ENCODE measurements around the gene CTNNBL1. TPM values are rescaled to one million over a fixed set of nuclear protein-coding genes. Genes with fewer than 3 reads are reported as not detected.

Gene CTNNBL1
- total RNA-seq, 1 donor from 2014 or later: 32.4 TPM

DNA sequence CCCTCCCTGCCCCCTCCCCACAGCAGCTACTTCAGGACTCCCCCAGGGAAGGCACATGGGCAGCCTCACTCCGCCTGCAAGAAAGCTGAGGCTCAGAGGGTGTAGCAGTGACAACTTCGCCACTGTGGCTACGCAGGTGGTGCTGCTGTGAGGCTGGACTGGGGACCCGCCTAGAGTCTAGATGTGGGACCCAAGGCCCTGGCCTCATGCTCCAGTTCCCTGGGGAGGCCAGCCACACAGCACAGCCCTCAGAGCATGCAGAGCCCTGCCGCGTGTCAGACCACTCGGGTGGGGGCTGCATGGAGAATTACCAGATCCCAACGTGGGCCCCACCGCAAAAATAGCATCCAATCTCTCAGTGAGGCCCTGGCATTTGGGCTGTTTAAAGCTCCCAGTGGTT is 178.3 kb downstream of the CTNNBL1 start:
- no peak for DNase-seq (ENCODE audit: extremely low read depth, low read depth, low spot score)

DNA sequence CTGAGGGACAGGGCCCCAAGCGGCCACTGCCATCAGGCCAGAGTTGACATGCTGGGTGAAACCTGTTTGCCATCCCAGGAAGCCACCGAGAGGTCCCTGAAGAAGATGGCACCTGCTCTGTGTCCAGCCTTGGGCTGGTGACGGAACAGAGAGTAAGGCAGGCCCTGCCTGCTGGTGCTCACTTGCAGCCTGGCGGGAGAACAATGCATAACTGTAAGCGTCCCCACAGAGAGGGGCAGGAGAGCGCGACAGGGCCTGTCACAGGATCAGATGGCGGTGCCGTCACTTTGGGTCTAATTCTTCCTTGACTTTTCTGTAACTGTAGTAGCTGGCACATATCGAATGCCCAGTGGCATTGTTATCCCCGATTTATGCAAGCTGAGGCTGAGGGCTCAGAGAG is 180.1 kb downstream of the CTNNBL1 start:
- DNase-seq (ENCODE audit: extremely low read depth, low read depth, low spot score): no peak

DNA sequence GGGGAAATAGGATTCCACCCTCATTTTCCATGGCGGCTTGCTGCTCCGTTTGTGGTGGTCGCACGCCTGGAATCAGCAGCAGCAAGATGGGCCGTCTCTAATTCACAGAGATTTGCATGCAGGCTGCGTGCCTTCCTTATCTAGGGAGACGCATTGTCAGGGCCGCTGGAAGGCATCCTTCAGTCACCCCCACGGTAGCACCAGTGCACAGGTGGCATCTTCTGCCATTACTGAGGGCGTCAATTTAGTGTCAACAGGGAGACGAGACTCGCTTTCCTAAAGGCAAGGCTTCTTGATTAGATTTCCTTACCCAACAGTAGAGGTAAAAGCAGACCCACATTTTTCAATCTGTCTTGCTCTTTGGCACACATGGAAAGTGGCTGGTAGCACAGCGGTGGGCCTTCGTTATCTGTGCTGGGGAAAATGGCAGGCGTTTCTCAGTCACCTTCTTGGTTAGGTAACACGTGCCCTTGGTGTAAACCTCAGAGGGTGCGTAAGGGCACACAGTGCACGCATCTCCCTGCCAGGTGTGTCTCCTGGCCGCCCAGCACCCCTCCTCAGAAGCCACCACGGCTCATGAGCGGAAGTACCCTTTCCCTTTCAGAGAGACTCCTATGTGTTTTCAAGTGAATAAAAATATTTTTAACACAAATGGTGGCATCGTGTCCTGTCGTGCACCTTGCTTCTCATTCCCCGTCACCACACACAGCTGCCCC is 181.8 kb downstream of the CTNNBL1 start:
- no peak for DNase-seq (ENCODE audit: extremely low read depth, low read depth, low spot score)

DNA sequence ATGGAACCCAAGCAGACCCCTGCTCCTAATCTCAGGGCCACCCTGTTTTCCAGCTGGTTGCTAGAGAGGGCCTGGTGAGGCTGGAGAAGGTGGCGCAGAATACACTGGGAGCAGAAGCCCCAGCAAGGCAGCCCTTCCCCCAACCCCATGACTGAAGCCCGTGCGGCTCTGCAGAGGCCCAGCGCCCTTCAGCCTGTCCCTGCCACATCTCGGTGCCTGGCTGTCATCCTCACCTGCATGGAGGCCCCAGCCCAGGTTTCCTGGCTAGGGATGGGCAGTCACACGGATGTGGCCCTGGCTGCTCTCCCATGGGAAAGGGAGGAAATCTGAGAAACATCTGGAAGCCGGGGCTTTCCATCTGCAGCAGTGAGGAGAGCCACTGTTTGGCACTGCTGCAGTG is 183.0 kb downstream of the CTNNBL1 start:
- DNase-seq (ENCODE audit: extremely low read depth, low read depth, low spot score): no peak

DNA sequence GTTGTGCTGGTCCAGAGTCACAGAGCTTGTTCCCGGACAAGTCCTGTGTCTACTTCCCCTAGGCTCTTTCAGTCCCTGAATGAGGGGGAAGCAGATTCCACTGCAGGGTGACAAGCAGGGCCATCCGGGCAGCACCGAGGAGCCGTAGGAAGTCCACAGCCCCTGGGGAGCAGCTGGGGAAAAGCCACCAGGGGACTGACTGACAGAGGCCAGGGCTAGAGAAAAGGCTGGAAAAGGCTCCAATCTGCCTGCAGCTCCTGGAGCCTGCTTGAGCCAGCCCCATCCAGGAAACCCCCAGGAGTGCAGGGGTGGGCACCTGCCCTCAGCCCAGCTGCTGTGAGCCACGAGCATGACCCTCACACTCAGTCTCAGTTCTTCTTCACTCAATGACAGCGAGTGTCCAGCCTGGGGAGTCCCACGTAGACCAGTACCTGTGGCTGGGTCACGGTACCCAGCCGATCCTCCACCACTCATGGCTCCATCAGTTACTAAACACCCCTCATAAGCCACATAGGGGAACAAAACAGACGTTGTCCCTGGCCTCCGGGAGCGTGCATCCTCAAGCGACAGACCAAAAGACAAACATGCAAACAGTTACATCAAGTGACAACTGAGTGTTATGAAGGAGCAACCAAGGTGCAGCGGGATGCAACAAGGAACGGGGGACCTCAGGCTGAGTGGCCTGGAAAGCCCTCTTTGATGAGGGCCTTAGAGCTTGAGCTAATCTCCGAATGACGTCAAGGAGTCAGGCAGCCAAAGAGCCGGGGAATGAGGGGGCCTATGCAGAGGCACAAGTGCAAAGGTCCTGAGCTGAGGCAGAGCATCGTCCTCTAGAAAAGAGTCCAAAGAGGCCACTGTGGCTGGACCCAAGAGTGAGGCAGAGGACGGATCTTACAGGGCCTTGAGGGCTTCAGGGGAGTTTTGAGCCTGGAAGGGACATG is 184.3 kb downstream of the CTNNBL1 start:
- DNase-seq (ENCODE audit: extremely low read depth, low read depth, low spot score): no peak

DNA sequence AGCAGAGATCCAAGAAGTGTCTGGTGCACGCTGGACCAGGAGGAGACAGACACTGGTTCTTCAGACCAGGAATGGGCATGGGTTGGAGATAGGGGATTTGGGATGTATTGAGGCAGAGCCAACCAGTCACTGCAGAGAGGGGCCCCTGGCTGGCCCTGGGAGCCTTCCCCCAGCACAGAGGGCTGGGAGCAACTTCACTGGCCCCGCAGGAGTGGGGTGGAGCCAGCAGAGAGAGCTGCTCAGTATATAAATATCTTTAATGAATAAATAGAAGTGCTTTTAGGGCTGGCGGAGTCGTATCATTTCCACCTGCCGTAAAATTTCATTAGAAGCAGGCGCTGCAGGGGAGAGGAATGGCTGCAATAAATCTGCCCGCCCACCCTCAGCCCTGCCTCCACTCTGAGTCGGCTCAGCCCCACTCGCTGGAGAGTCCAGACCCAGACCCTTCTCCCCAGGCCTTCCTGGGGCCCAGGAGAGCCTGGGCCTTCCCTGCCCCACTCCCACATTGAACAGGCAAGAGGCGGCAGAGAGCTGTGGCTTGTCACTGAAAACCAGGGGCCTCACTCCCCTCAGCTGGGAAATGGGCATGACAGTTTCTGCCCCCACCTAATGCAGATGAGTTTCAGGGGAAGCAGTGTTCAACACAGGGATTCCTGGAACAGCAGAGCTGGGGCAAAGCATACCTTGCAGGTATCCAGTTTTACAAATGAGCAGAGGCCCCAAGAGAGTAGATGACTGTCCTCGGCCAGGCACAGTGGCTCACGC is 185.2 kb downstream of the CTNNBL1 start:
- no peak for DNase-seq (ENCODE audit: extremely low read depth, low read depth, low spot score)

DNA sequence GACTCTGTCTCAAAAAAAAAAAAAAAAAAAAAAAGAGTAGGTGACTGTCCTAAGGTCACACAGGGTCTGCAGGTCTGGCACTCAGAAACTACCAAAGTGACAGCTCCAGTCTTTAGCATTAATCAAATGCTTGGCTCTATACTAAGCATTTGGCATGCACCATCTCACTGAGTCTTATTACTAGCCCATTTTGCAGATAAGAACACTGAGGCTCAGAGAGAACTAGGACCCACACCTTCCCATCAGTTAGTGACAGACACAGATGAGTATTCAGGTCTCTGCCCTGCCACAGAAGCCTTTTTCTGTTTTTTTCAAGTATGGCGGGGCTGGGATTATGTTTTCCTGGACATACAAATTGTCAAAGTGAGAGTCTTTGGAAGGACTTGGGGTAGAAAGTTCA is 186.0 kb downstream of the CTNNBL1 start:
- DNase-seq (ENCODE audit: extremely low read depth, low read depth, low spot score): no peak

DNA sequence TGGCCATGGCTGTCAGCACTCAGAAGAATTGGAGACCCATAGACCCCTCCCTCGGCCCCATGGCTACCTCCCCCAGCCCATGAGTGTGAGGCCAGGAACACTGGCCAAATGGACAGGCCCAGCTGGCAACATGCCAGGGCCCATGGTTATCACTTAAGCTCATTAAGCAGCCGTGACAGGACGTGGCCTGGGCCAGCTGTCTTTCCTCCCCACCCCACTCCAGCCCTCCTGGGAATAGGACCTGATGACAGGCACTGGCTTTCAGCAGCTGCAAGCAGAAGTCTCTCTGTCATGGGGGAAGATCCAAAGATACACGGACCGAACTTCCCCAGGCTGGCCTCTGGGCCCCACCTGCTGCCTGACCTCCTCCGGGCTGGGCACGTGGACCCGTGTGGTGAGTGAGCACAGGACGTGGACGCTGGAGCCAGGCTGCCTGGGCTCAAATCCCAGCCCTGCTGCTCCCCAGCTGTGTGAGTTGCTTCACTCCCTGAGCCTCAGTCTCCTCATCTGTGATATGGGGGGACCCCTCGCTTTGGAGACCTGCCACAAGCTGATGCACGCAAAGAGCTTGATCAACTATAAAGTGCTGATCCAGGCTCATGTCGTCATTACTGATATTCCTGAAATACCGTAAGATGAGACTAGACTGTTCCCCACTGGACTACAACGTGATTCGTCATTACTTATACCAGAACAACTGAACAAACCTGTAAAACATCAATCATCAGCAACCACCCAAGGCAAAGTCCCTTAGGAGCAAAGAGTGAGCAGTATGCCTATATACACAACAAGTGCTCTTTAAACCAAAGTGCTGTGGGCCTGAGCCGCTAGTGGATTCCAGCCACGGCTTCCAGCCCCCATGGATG is 187.1 kb downstream of the CTNNBL1 start:
- DNase-seq (ENCODE audit: extremely low read depth, low read depth, low spot score): no peak

DNA sequence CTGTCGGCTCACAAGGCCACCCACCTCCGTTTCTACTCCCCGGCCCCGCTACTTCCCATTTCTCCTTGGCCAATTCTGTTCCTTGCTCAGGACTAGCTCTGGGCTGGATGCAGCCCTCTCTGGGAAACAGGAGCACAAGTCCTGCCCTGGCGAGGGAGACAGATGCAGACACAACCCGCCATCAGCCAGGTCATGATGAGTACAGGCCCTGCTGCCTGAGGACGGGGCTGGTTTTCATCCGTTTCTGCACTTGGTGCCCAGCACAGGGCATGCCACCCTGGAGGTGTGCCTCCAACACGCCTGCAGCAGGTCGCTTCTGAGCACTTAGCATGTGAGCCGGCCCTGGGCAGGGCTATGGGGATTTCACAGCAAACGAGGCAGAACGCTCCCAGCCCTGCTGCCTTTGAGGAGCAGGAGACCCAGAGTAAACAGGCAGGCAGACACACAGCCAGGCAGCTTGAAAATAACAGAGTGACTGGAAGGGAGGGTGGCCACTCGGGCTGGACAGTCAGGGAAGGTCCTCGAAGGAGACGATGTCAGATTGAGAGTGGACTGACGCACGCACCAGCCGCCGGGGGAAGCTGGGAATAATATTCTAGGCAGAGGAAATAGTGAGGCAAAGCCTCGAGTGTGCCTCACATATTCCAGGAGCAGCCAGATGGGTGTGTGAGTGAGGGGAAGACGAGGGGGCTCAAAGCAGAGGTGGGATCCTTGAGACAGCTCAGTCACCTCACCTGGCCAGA is 187.9 kb downstream of the CTNNBL1 start:
- DNase-seq (ENCODE audit: extremely low read depth, low read depth, low spot score): no peak

DNA sequence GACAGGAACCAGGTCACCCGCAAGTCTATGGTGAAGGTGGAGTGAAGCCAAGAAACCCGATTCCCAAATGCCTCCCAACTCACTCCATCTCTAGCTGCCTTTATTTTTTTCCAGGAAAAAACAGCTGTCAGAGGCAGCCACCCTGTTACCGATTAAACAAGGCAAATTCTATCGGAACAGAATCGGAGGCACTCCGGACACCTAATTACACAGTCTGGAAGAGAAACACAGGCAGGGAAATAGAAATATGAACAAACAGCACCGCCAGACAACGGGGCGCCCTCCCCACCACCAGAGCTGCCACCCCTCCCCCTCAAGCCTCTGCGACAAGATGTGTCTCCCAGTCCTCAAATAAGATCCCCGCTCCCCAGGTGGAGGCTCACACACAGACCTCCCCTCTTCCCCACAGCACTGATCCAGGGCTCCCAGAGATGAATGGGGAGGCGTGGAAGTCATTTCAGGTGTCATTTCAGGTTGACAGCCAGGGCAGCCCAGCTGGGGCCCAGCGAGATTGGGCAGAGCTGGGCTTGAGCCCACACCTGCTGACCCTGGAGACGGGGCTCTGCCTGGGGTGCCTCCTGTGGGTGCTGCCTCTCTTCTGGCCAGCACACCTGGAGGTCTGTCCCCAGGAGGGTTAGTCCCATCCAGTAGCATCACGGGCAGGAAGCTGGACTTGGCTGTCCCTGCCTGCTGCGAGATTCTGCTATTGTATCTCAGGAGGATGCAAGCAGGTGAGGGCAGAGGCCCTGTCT is 189.3 kb downstream of the CTNNBL1 start:
- DNase-seq (ENCODE audit: extremely low read depth, low read depth, low spot score): no peak

DNA sequence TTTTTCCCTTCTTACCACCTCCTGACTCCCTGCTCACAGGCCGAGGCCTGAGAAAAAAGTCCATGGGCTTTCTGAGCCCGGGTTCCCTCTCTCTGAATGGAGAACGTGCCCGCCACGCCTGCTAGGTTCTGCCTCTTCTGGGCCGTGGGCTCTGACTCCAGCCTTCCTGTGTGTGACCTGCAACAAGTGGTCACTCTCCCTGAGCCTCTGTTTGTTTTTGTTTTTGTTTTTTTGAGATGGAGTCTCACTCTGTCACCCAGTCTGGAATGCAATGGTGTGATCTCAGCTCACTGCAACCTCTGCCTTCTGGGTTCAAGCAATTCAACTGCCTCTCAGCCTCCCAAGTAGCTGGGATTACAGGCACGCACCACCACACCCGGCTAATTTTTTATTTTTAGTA is 191.2 kb downstream of the CTNNBL1 start:
- no peak for DNase-seq (ENCODE audit: extremely low read depth, low read depth, low spot score)

DNA sequence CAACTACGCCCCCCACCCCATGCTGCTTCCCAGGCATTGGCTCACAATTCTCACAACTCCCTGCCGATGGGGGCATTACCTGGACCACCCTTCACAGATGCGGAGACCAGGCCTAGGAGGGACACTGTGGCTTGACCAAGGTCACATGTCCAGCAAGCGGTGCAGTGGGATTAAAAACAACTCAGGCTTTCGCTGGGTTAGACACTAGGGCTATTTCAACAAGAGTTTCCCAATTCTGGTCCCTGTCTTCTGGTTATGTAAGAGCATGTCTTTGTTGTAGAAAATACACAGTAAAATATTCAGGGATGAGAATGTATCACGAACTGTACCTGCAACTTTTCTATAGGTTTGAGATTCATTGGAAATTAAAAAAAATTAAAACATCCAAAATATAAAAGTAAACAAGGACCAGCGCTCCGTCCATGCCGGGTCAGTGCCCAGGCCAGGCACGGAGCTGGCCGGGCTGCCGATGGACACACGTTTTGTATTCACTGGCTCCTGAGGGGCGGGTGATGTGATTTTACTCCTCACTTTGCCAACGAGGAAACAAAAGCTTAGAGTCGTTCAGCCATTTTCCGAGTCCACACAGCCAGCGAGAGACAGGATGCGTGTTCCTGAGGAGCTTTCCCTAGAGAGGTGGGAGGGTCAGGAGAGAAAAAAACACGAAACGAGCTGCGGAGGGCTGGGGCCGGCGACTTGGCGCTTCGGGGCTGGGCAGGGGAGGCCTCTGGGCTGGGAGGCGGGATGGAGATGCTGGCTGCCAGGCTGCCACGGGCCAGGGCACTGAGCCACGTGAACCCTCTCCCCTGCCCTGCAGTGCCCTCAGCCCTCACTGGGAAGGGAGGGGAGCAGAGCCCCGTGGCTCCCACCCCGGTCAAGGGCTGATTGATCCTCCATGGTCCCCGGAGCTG is 192.0 kb downstream of the CTNNBL1 start:
- no peak for DNase-seq (ENCODE audit: extremely low read depth, low read depth, low spot score)

DNA sequence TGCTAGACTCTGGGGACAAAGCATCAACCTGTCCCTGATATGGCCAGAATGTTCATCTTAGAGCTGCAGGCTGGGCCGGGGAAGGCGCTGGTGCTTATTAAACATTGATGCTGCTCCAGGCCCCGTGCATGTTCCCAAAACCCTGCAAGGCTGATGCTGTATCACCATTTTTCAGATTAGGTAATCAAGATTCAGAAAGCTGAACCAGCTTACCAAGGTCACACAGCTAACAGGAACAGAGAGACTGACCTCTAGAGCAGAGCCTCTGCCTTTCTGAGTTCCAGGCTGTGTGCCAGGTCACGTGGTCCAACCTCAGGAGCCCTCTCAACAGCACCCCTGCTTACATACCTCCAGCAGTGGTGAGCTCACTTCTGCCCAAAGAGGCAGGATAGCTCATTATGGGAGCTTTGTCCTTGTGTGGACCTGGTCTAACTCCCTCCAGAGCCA is 193.0 kb downstream of the CTNNBL1 start:
- DNase-seq (ENCODE audit: extremely low read depth, low read depth, low spot score): no peak

DNA sequence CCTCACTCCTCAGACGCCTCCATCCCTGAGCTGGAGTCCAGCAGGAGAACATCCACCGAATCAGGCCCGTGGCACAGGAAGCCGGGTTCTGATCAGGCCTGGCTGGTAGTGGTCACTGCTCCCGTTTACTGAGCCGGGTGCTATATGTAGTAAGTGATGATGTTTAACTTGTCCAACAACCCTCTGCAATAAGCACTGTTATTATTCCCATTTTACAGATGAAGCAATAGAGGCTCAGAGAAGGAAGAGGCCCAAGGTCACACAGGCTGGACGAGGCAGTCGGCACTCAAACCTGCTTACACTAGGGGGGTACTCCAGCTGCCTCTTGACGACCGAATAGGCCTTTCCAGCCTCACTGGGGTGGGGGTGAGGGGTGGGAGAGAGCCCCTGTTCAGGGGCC is 194.8 kb downstream of the CTNNBL1 start:
- no peak for DNase-seq (ENCODE audit: extremely low read depth, low read depth, low spot score)

DNA sequence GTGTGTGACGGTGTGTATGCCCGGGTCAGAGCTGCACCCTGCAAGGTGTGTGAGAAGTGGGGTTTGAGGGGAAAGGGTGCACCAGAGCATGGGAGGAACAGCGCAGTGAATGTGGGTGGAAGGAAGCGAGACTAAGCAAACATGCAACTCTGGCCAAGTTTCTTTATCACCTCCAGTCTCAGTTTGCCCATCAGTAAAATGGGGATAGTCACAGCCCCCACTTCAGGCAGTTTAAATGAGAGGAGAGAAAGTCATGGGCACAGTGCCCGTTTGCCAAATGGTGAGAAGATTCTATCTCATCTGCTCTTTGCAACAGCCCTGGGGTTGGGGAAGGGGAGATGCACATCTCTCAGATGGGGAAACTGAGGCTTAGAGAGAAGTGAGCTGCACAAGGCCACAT is 196.3 kb downstream of the CTNNBL1 start:
- DNase-seq (ENCODE audit: extremely low read depth, low read depth, low spot score): no peak

DNA sequence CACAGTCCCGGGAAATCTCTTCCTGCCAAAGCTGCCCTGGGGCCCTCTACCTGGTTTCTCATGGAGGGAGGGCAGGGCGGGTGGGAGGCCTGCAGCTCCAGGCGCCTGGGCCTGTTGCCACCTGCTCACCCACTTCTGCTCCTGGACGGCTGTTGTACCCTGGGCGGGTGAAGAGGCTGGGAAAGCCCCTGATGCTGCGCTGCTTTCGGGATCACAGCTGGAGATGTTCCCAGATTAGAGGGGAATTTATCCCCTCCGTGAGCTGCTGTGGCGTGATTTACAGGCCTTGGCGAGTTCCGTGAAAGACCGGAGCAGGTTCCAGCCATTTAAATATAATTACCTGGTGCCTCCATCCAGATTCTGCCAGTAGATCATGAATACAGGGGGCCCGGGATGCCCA is 196.8 kb downstream of the CTNNBL1 start:
- no peak for DNase-seq (ENCODE audit: extremely low read depth, low read depth, low spot score)

DNA sequence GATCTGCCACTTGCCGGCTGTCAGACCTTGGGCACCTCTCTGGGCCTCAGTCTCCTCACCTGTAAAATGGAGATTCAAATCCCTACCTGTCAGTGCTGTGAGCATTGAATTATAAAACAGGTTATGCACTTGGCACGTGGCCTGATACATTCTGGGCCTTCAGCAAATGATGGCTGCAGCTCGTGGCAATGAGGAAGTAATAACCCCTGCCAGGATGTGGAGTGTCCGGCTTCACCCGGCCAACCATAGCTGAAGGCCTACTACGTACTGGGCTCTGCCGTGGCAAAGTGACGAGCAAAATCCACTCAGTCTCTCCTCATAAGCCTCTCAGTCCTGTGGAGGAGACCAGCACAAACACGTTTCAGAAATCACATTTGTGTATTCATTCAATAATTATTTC is 198.2 kb downstream of the CTNNBL1 start:
- no peak for DNase-seq (ENCODE audit: extremely low read depth, low read depth, low spot score)

All from glomerular endothelial cell (primary cell).